Measurements from ENCODE around the gene CCDC192.

- TF ChIP-seq CTCF (IDR thresholded peaks at IDR 0.05) (no peak), POLR2A (IDR thresholded peaks at IDR 0.05) (no peak)
These were observed 128.9 kb downstream of the CCDC192 start for GRCh38 chr5:127832067-127832466.
